Activated T-cell treated with anti-CD3 and anti-CD28 coated beads, Interleukin-2, amount 50 U/mL, for 72 hours (primary cell): ENCODE measurements around the gene SV2C. TPM values are rescaled to one million over a fixed set of nuclear protein-coding genes. Genes with fewer than 3 reads are reported as not detected.
"Not testable (repeated sequence)": the region's sequence is repeated elsewhere in the genome, so short reads cannot be mapped to it uniquely, and the experiment has no call there.

ENCODE experiments used
- ATAC-seq, 2 donors: fragments of 150-1000 bp; cut with Tn5 transposase; replicated peaks in 1 of 2; 2 replicates each; pipeline ENCODE4 v1.10.0; 2021; ENCODE audit warnings: moderate library complexity in 2 of 2, mild to moderate bottlenecking in 1 of 2
- DNase-seq, 2 donors: peaks; one replicate each; pipeline ENCODE4 v3.0.0; 2021 to 2022; ENCODE audit warnings: mixed read lengths in 1 of 2
- H3K27ac Mint-ChIP-seq: one replicate; pipeline ENCODE4 v1.8.0; 2022; ENCODE audit warnings: mild to moderate bottlenecking, moderate library complexity, mixed read lengths
- H3K27me3 Mint-ChIP-seq: one replicate; pipeline ENCODE4 v1.8.0; 2022; ENCODE audit warnings: low read depth, mixed read lengths
- H3K36me3 Mint-ChIP-seq, 2 donors: one replicate each; pipeline ENCODE4 v1.8.0; 2022; ENCODE audit warnings: mixed read lengths in 2 of 2, mild to moderate bottlenecking in 1 of 2; ENCODE audit not compliant: insufficient read depth in 2 of 2
- H3K4me1 Mint-ChIP-seq: one replicate; pipeline ENCODE4 v1.8.0; 2022; ENCODE audit warnings: low read depth, mixed read lengths
- H3K4me3 Mint-ChIP-seq, 2 donors: one replicate each; pipeline ENCODE4 v1.8.0; 2022; ENCODE audit warnings: mild to moderate bottlenecking in 2 of 2, mixed read lengths in 2 of 2, moderate library complexity in 2 of 2
- H3K9me3 Mint-ChIP-seq, 2 donors: one replicate each; pipeline ENCODE4 v1.8.0; 2022; ENCODE audit warnings: mixed read lengths in 2 of 2
- total RNA-seq, 2 donors: library from RNA; stranded (reverse); gene quantifications; one replicate each; pipeline ENCODE4 v1.2.3, GENCODE V29; 2022

The SV2C gene
- total RNA-seq, 2 donors from 2014 or later = 0.19 to 0.23 TPM

GRCh38 chr5:76368941-76369340 is 285.8 kb downstream of the SV2C start:
- Mint-ChIP-seq H3K27me3 (no peaks in the 10 kb centered on the region), H3K27ac (peak overlapping the region; percentile 85), H3K36me3 (peaks cover 6 to 7% of the 10 kb centered on the region in 2 donors), H3K9me3 (peaks cover 2 to 3% of the 10 kb centered on the region in 2 donors), H3K4me3 (peak overlapping the region; percentile 49 to 81), H3K4me1 (peaks cover 51% of the 10 kb centered on the region)
- DNase-seq = no peak
- no peak for ATAC-seq

- not testable (repeated sequence) for ATAC-seq, H3K4me3 Mint-ChIP-seq, H3K27me3 Mint-ChIP-seq, H3K27ac Mint-ChIP-seq, H3K9me3 Mint-ChIP-seq, H3K36me3 Mint-ChIP-seq
- DNase-seq = peak; percentile 14 to 56
- peaks cover 50% of the 10 kb centered on the region for H3K4me1 Mint-ChIP-seq
Measured at GRCh38 chr5:76369668-76370067, 286.5 kb downstream of the SV2C start.

- peaks cover 66% of the 10 kb centered on the region for H3K4me1 Mint-ChIP-seq
- H3K27ac Mint-ChIP-seq = no peak overlapping the region
- H3K4me3 Mint-ChIP-seq = no peak overlapping the region
- H3K27me3 Mint-ChIP-seq = peaks cover 7% of the 10 kb centered on the region
- peaks cover 6 to 7% of the 10 kb centered on the region in 2 donors for H3K36me3 Mint-ChIP-seq
- DNase-seq = no peak
- peaks cover 2 to 3% of the 10 kb centered on the region in 2 donors for H3K9me3 Mint-ChIP-seq
- ATAC-seq = no peak
Measured at GRCh38 chr5:76371960-76372322, 288.8 kb downstream of the SV2C start.

- no peak overlapping the region for H3K4me3 Mint-ChIP-seq
- H3K27ac Mint-ChIP-seq = no peak overlapping the region
- peaks cover 7% of the 10 kb centered on the region for H3K27me3 Mint-ChIP-seq
- DNase-seq = no peak
- H3K4me1 Mint-ChIP-seq = peaks cover 60% of the 10 kb centered on the region
- H3K9me3 Mint-ChIP-seq = peaks cover 2 to 3% of the 10 kb centered on the region in 2 donors
- no peak for ATAC-seq
- H3K36me3 Mint-ChIP-seq = peaks cover 6 to 7% of the 10 kb centered on the region in 2 donors
Measured at GRCh38 chr5:76372323-76373054, 289.3 kb downstream of the SV2C start.

GRCh38 chr5:76376148-76376865 is 293.1 kb downstream of the SV2C start:
- Mint-ChIP-seq H3K36me3 (no peaks in the 10 kb centered on the region), H3K27me3 (peaks cover 7% of the 10 kb centered on the region), H3K4me1 (peaks cover 52% of the 10 kb centered on the region), H3K9me3 (no peaks in the 10 kb centered on the region), H3K27ac (no peak overlapping the region), H3K4me3 (no peak overlapping the region)
- no peak for DNase-seq
- ATAC-seq = no peak

- no peak for ATAC-seq
- H3K36me3 Mint-ChIP-seq = no peaks in the 10 kb centered on the region
- peaks cover 7% of the 10 kb centered on the region for H3K27me3 Mint-ChIP-seq
Measured at GRCh38 chr5:76376866-76377230, 293.7 kb downstream of the SV2C start.

GRCh38 chr5:76378355-76378754 is 295.2 kb downstream of the SV2C start:
- Mint-ChIP-seq H3K9me3 (no peaks in the 10 kb centered on the region), H3K4me1 (peaks cover 40% of the 10 kb centered on the region), H3K36me3 (no peaks in the 10 kb centered on the region), H3K27ac (no peak overlapping the region), H3K27me3 (peaks cover 7% of the 10 kb centered on the region), H3K4me3 (no peak overlapping the region)
- ATAC-seq = no peak
- DNase-seq = no peak

More at GRCh38 chr5:76376866-76377230, 293.7 kb downstream of the SV2C start:
- Mint-ChIP-seq H3K4me1 (peaks cover 47% of the 10 kb centered on the region), H3K9me3 (no peaks in the 10 kb centered on the region), H3K27ac (no peak overlapping the region), H3K4me3 (no peak overlapping the region)
- no peak for DNase-seq

- no peak for DNase-seq
- Mint-ChIP-seq H3K4me3 (no peak overlapping the region), H3K27ac (peak overlapping the region; percentile 47), H3K9me3 (no peaks in the 10 kb centered on the region), H3K36me3 (no peaks in the 10 kb centered on the region), H3K27me3 (peaks cover 7% of the 10 kb centered on the region), H3K4me1 (peaks cover 47% of the 10 kb centered on the region)
- no peak for ATAC-seq
Measured at GRCh38 chr5:76379316-76379715, 296.1 kb downstream of the SV2C start.

- ATAC-seq = no peak
- peaks cover 45% of the 10 kb centered on the region for H3K4me1 Mint-ChIP-seq
Measured at GRCh38 chr5:76379855-76380254, 296.7 kb downstream of the SV2C start.

GRCh38 chr5:76380346-76381066 is 297.3 kb downstream of the SV2C start:
- H3K27ac Mint-ChIP-seq = no peak overlapping the region
- no peaks in the 10 kb centered on the region for H3K27me3 Mint-ChIP-seq
- H3K9me3 Mint-ChIP-seq = no peaks in the 10 kb centered on the region
- ATAC-seq (no peak), DNase-seq (no peak)
- H3K4me1 Mint-ChIP-seq = peaks cover 46% of the 10 kb centered on the region
- no peak overlapping the region for H3K4me3 Mint-ChIP-seq
- H3K36me3 Mint-ChIP-seq = no peaks in the 10 kb centered on the region

More at GRCh38 chr5:76379855-76380254, 296.7 kb downstream of the SV2C start:
- no peak overlapping the region for H3K4me3 Mint-ChIP-seq
- no peak for DNase-seq
- no peaks in the 10 kb centered on the region for H3K9me3 Mint-ChIP-seq
- H3K27me3 Mint-ChIP-seq = peaks cover 4% of the 10 kb centered on the region
- H3K27ac Mint-ChIP-seq = no peak overlapping the region
- H3K36me3 Mint-ChIP-seq = no peaks in the 10 kb centered on the region

GRCh38 chr5:76383126-76383832 is 300.1 kb downstream of the SV2C start:
- no peaks in the 10 kb centered on the region for H3K9me3 Mint-ChIP-seq
- H3K27ac Mint-ChIP-seq = peak overlapping the region; percentile 5
- H3K4me1 Mint-ChIP-seq = peaks cover 33% of the 10 kb centered on the region
- H3K36me3 Mint-ChIP-seq = no peaks in the 10 kb centered on the region
- no peak for DNase-seq
- no peak overlapping the region for H3K4me3 Mint-ChIP-seq
- ATAC-seq = no peak
- H3K27me3 Mint-ChIP-seq = no peaks in the 10 kb centered on the region

- Mint-ChIP-seq H3K4me3 (peak overlapping the region in 1 of 2 donors; percentile 9), H3K4me1 (peaks cover 28% of the 10 kb centered on the region), H3K27ac (no peak overlapping the region), H3K36me3 (no peaks in the 10 kb centered on the region), H3K27me3 (no peaks in the 10 kb centered on the region), H3K9me3 (no peaks in the 10 kb centered on the region)
- DNase-seq (no peak), ATAC-seq (no peak)
Measured at GRCh38 chr5:76384189-76384588, 301.0 kb downstream of the SV2C start.

GRCh38 chr5:76384705-76385104 is 301.5 kb downstream of the SV2C start:
- Mint-ChIP-seq H3K4me1 (peaks cover 24% of the 10 kb centered on the region), H3K27me3 (no peaks in the 10 kb centered on the region), H3K9me3 (no peaks in the 10 kb centered on the region), H3K36me3 (no peaks in the 10 kb centered on the region), H3K27ac (no peak overlapping the region), H3K4me3 (no peak overlapping the region)
- no peak for DNase-seq
- ATAC-seq = peak in 1 of 2 donors; percentile 73
